ENCODE data around the gene SLC9A7.

DNA sequence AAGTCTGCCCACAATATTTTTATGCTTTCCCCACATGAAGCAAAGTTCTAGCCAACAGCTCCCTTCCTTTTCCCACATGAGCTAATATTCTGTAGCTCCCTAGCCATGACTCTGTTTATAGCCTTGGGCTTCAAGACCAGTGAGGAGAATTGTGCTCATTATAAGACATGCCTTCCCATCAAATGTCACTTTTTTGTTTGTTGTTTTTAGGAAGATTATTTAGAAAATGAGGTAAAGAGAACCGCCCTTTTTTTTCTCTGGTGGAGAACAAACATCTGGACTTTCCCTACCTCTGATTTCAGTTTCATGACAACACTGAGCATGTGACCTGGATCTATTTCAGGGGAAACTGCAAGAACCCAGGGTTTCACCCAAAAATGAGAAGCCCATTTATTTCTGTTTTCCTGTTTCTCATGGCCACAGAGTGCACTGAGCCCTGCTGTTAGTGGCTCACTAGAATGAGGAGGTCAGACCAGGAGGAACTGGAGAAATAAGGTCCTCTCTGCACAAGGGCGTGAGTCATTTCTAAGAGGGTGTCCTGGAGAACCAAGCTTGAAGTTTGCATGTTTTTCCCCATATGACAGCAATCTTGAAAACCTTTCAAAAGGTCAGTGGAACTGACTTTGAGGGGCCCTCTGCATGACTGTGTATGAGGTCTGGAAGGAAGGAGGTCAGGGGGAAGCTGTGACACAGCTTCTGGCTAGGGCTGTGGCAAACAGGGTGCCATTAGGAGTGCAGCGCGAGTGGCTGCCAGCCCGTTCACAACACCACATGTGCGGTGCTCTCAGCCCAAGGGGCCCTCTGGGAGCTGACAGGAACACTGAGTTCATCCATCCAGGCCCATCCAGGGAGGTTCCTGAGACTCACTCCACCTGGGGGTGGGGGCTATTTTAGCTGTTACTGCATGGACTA is 130.2 kb downstream of the SLC9A7 start:
- TF ChIP-seq MXI1 (IDR thresholded peaks at IDR 0.05; ENCODE audit: borderline replicate concordance, low read depth, low read length) = no peak
- TF ChIP-seq ZFP36 (IDR thresholded peaks at IDR 0.05; ENCODE audit: borderline replicate concordance, low read depth, low read length, partially characterized antibody) = no peak
- TF ChIP-seq ZNF83 (CRISPR knock-in tag; IDR thresholded peaks at IDR 0.05; ENCODE audit: borderline replicate concordance) = no peak
- TF ChIP-seq, protein P1, sequence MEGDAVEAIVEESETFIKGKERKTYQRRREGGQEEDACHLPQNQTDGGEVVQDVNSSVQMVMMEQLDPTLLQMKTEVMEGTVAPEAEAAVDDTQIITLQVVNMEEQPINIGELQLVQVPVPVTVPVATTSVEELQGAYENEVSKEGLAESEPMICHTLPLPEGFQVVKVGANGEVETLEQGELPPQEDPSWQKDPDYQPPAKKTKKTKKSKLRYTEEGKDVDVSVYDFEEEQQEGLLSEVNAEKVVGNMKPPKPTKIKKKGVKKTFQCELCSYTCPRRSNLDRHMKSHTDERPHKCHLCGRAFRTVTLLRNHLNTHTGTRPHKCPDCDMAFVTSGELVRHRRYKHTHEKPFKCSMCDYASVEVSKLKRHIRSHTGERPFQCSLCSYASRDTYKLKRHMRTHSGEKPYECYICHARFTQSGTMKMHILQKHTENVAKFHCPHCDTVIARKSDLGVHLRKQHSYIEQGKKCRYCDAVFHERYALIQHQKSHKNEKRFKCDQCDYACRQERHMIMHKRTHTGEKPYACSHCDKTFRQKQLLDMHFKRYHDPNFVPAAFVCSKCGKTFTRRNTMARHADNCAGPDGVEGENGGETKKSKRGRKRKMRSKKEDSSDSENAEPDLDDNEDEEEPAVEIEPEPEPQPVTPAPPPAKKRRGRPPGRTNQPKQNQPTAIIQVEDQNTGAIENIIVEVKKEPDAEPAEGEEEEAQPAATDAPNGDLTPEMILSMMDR (CRISPR knock-in tag; IDR thresholded peaks at IDR 0.05) = no peak
- TF ChIP-seq POLR2A (IDR thresholded peaks at IDR 0.05; ENCODE audit: insufficient read depth in 1 of 2, low read depth in 2 of 2, low read length in 2 of 2) = no peak
- TF ChIP-seq JUND (CRISPR knock-in tag; IDR thresholded peaks at IDR 0.05) = no peak
- TF ChIP-seq YY1 (IDR thresholded peaks at IDR 0.05; ENCODE audit: insufficient read depth, insufficient replicate concordance, low read depth, low read length) = no peak
- no peak for TF ChIP-seq KLF13 (CRISPR knock-in tag; IDR thresholded peaks at IDR 0.05)
- TF ChIP-seq, protein P2, sequence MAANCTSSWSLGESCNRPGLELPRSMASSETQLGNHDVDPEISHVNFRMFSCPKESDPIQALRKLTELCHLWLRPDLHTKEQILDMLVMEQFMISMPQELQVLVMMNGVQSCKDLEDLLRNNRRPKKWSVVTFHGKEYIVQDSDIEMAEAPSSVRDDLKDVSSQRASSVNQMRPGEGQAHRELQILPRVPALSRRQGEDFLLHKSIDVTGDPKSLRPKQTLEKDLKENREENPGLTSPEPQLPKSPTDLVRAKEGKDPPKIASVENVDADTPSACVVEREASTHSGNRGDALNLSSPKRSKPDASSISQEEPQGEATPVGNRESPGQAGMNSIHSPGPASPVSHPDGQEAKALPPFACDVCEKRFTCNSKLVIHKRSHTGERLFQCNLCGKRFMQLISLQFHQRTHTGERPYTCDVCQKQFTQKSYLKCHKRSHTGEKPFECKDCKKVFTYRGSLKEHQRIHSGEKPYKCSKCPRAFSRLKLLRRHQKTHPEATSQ (CRISPR knock-in tag; IDR thresholded peaks at IDR 0.05; ENCODE audit: borderline replicate concordance) = no peak
- TF ChIP-seq SP2 (CRISPR knock-in tag; IDR thresholded peaks at IDR 0.05) = no peak
- TF ChIP-seq KLF9 (CRISPR knock-in tag; IDR thresholded peaks at IDR 0.05; ENCODE audit: low read depth) = no peak
- TF ChIP-seq HNRNPLL (IDR thresholded peaks at IDR 0.05; ENCODE audit: low read depth, low read length, poor library complexity, severe bottlenecking) = no peak
- TF ChIP-seq ZNF883 (CRISPR knock-in tag; IDR thresholded peaks at IDR 0.05; ENCODE audit: not compliant biosample characterization) = no peak

Measured in HepG2 (cell line).